AG04449 (cell line): ENCODE measurements around the gene PADI1.

Experiments
- CTCF ChIA-PET: fragments of 350-600 bp; formaldehyde crosslinking; extraction: SDS; loops from one replicate; lab custom pipeline; 2021; ENCODE audit warnings: antibody characterized with exemption; lab: Yijun Ruan, JAX
- POLR2A ChIA-PET: fragments of 400-600, 350-600 bp; formaldehyde crosslinking; extraction: SDS; loops from one replicate; lab custom pipeline; 2020; ENCODE audit warnings: antibody characterized with exemption, inconsistent platforms; lab: Yijun Ruan, JAX
- DNase-seq: peaks from one replicate; pipeline ENCODE4 v3.0.0-alpha.2; 2010; ENCODE audit warnings: low read depth, low spot score
- H3K4me3 ChIP-seq: 2 replicates; pipeline ENCODE4 v1.5.1; 2011; ENCODE audit warnings: low read depth, mild to moderate bottlenecking, control low read depth, low read length
- CTCF ChIP-seq: IDR thresholded peaks from one replicate; pipeline ENCODE4 v1.5.1; 2011; ENCODE audit warnings: mild to moderate bottlenecking, moderate library complexity, low read length, control low read depth, inconsistent platforms; ENCODE audit not compliant: insufficient read depth; ENCODE audit errors: missing control alignments

Gene PADI1

GRCh38 chr1:17193222-17194132, 11.5 kb upstream of the PADI1 start:
- no peak for TF ChIP-seq CTCF
- ChIA-PET POLR2A (no interaction called here), CTCF (interaction anchor here (0.7 to 1.6 kb wide), 2 partner anchors 13 to 65 kb away, joined by 3 to 5 read pairs; no protein-coding TSS in a partner anchor)
- DNase-seq = no peak
- H3K4me3 ChIP-seq = no peak overlapping the region

- H3K4me3 ChIP-seq = no peak overlapping the region
- POLR2A ChIA-PET = no interaction called here
- CTCF ChIA-PET = interaction anchor here (1.6 kb wide), 1 partner anchor 66 kb away, joined by 5 read pairs; no protein-coding TSS in a partner anchor
- DNase-seq = no peak
- no peak for TF ChIP-seq CTCF
Measured at GRCh38 chr1:17194133-17194475, 10.8 kb upstream of the PADI1 start.

- ChIA-PET CTCF (no interaction called here), POLR2A (no interaction called here)
- no peak overlapping the region for H3K4me3 ChIP-seq
- no peak for TF ChIP-seq CTCF
- DNase-seq = no peak
Measured at GRCh38 chr1:17194615-17195528, 10.1 kb upstream of the PADI1 start.

GRCh38 chr1:17195731-17196130, 9.2 kb upstream of the PADI1 start:
- ChIA-PET POLR2A (no interaction called here), CTCF (interaction anchor here (1.3 kb wide), 2 partner anchors 12 to 74 kb away, joined by 4 to 5 read pairs; no protein-coding TSS in a partner anchor)
- no peak for TF ChIP-seq CTCF
- no peak for DNase-seq
- H3K4me3 ChIP-seq = no peak overlapping the region

- no peak overlapping the region for H3K4me3 ChIP-seq
- DNase-seq = no peak
- no peak for TF ChIP-seq CTCF
- CTCF ChIA-PET = interaction anchor here (1.3 kb wide), 2 partner anchors 11 to 74 kb away, joined by 4 to 5 read pairs; no protein-coding TSS in a partner anchor
- POLR2A ChIA-PET = no interaction called here
Measured at GRCh38 chr1:17196496-17197185, 8.3 kb upstream of the PADI1 start.
